Astrocyte (in vitro differentiated cells and primary cell): ENCODE measurements around the gene CTSE. TPM values are rescaled to one million over a fixed set of nuclear protein-coding genes. Genes with fewer than 3 reads are reported as not detected.

ENCODE experiments used
- DNase-seq: peaks from one replicate; pipeline ENCODE4 v3.0.0-alpha.2; 2010; ENCODE audit warnings: low read depth
- FAIRE-seq: peaks from 2 replicates; lab custom pipeline; 2011; peaks lifted over from hg19 to GRCh38; lab: Jason Lieb, UNC
- H2AFZ ChIP-seq: 2 replicates; pipeline ENCODE4 v1.6.0; 2012; ENCODE audit warnings: low read depth, low read length, inconsistent platforms
- H3K27ac ChIP-seq: 2 replicates; pipeline ENCODE4 v1.5.1; 2011; ENCODE audit warnings: low read depth, low read length, inconsistent platforms
- H3K27me3 ChIP-seq: 2 replicates; pipeline ENCODE4 v1.6.0; 2011; ENCODE audit warnings: low read length, inconsistent platforms; ENCODE audit not compliant: insufficient read depth
- H3K36me3 ChIP-seq: 2 replicates; pipeline ENCODE4 v1.5.1; 2011; ENCODE audit warnings: low read length, inconsistent platforms; ENCODE audit not compliant: insufficient read depth
- H3K4me1 ChIP-seq: 2 replicates; pipeline ENCODE4 v1.5.1; 2011; ENCODE audit warnings: low read length, inconsistent platforms; ENCODE audit not compliant: insufficient read depth
- H3K4me2 ChIP-seq: 2 replicates; pipeline ENCODE4 v1.6.0; 2012; ENCODE audit warnings: low read length, inconsistent platforms
- H3K4me3 ChIP-seq: 2 replicates; pipeline ENCODE4 v1.5.1; 2011; ENCODE audit warnings: low read depth, mild to moderate bottlenecking, low read length, inconsistent platforms; ENCODE audit not compliant: insufficient read depth
- H3K79me2 ChIP-seq: 2 replicates; pipeline ENCODE4 v1.6.0; 2012; ENCODE audit warnings: mild to moderate bottlenecking, low read length, inconsistent platforms; ENCODE audit not compliant: insufficient read depth
- H3K9ac ChIP-seq: 2 replicates; pipeline ENCODE4 v1.6.0; 2012; ENCODE audit warnings: mild to moderate bottlenecking, low read length, inconsistent platforms
- H3K9me3 ChIP-seq: 2 replicates; pipeline ENCODE4 v1.5.1; 2012; ENCODE audit warnings: low read depth, mild to moderate bottlenecking, low read length, inconsistent platforms; ENCODE audit not compliant: insufficient read depth
- H4K20me1 ChIP-seq: 2 replicates; pipeline ENCODE4 v1.6.0; 2012; ENCODE audit warnings: low read length, inconsistent platforms; ENCODE audit not compliant: insufficient read depth
- H3K27ac Mint-ChIP-seq: one replicate; pipeline ENCODE4 v1.8.0; 2021; ENCODE audit warnings: mild to moderate bottlenecking, mixed read lengths; ENCODE audit not compliant: unreplicated experiment
- H3K27me3 Mint-ChIP-seq: one replicate; pipeline ENCODE4 v1.8.0; 2021; ENCODE audit warnings: low read depth, mixed read lengths; ENCODE audit not compliant: unreplicated experiment
- H3K36me3 Mint-ChIP-seq: one replicate; pipeline ENCODE4 v1.8.0; 2021; ENCODE audit warnings: low read depth, mixed read lengths; ENCODE audit not compliant: unreplicated experiment
- H3K4me1 Mint-ChIP-seq: one replicate; pipeline ENCODE4 v1.8.0; 2021; ENCODE audit warnings: low read depth, mixed read lengths; ENCODE audit not compliant: unreplicated experiment
- H3K4me3 Mint-ChIP-seq: one replicate; pipeline ENCODE4 v1.8.0; 2021; ENCODE audit warnings: mild to moderate bottlenecking, moderate library complexity, mixed read lengths; ENCODE audit not compliant: unreplicated experiment
- H3K9me3 Mint-ChIP-seq: one replicate; pipeline ENCODE4 v1.8.0; 2021; ENCODE audit warnings: mild to moderate bottlenecking, mixed read lengths; ENCODE audit not compliant: unreplicated experiment
- EZH2 ChIP-seq: IDR thresholded peaks from 2 replicates; pipeline ENCODE4 v1.6.1; 2012; ENCODE audit warnings: mild to moderate bottlenecking, low read length, inconsistent platforms; ENCODE audit not compliant: insufficient read depth
- total RNA-seq: library from RNA; stranded (reverse); gene quantifications from 2 replicates; pipeline ENCODE4 v1.2.1, GENCODE V29; 2021
- TF ChIP-seq, protein P1 (sequence below): IDR thresholded peaks from 2 replicates; pipeline ENCODE4 v1.5.1; 2011; ENCODE audit warnings: low read depth, mild to moderate bottlenecking, inconsistent platforms, low read length, moderate library complexity; ENCODE audit not compliant: insufficient read depth

Gene CTSE
- total RNA-seq, 1 donor from 2014 or later: not detected

- Histone ChIP-seq H4K20me1 (no peaks in the 10 kb centered on the region), H3K4me2 (no peak overlapping the region), H3K9ac (no peak overlapping the region), H2AFZ (no peak overlapping the region), H3K9me3 (no peaks in the 10 kb centered on the region), H3K27me3 (no peaks in the 10 kb centered on the region), H3K27ac (no peak overlapping the region), H3K79me2 (no peaks in the 10 kb centered on the region), H3K4me1 (peaks cover 27% of the 10 kb centered on the region), H3K36me3 (no peaks in the 10 kb centered on the region), H3K4me3 (no peak overlapping the region)
- DNase-seq (no peak), FAIRE-seq (no peak)
- Mint-ChIP-seq H3K27ac (no peak overlapping the region), H3K27me3 (peaks cover 55% of the 10 kb centered on the region), H3K9me3 (peaks cover 6% of the 10 kb centered on the region), H3K36me3 (no peaks in the 10 kb centered on the region), H3K4me3 (no peak overlapping the region), H3K4me1 (peaks cover 2% of the 10 kb centered on the region)
- TF ChIP-seq EZH2: no peak
- TF ChIP-seq, protein P1, sequence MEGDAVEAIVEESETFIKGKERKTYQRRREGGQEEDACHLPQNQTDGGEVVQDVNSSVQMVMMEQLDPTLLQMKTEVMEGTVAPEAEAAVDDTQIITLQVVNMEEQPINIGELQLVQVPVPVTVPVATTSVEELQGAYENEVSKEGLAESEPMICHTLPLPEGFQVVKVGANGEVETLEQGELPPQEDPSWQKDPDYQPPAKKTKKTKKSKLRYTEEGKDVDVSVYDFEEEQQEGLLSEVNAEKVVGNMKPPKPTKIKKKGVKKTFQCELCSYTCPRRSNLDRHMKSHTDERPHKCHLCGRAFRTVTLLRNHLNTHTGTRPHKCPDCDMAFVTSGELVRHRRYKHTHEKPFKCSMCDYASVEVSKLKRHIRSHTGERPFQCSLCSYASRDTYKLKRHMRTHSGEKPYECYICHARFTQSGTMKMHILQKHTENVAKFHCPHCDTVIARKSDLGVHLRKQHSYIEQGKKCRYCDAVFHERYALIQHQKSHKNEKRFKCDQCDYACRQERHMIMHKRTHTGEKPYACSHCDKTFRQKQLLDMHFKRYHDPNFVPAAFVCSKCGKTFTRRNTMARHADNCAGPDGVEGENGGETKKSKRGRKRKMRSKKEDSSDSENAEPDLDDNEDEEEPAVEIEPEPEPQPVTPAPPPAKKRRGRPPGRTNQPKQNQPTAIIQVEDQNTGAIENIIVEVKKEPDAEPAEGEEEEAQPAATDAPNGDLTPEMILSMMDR: no peak
Observed at GRCh38 chr1:205965036-205965884, 58.4 kb downstream of the CTSE start.

- Histone ChIP-seq H3K9ac (no peak overlapping the region), H3K27ac (no peak overlapping the region), H3K27me3 (peaks cover 4% of the 10 kb centered on the region), H4K20me1 (no peaks in the 10 kb centered on the region), H3K4me1 (peaks cover 27% of the 10 kb centered on the region), H3K36me3 (no peaks in the 10 kb centered on the region), H3K79me2 (no peaks in the 10 kb centered on the region), H3K9me3 (no peaks in the 10 kb centered on the region), H2AFZ (no peak overlapping the region), H3K4me3 (no peak overlapping the region), H3K4me2 (no peak overlapping the region)
- H3K27ac Mint-ChIP-seq: peak overlapping the region; percentile 66
- FAIRE-seq (no peak), DNase-seq (peak; percentile 87)
- H3K36me3 Mint-ChIP-seq: no peaks in the 10 kb centered on the region
- peaks cover 2% of the 10 kb centered on the region for H3K4me1 Mint-ChIP-seq
- H3K9me3 Mint-ChIP-seq: peaks cover 6% of the 10 kb centered on the region
- peaks cover 64% of the 10 kb centered on the region for H3K27me3 Mint-ChIP-seq
- TF ChIP-seq EZH2: no peak
- TF ChIP-seq, protein P1: no peak
- no peak overlapping the region for H3K4me3 Mint-ChIP-seq
Observed at GRCh38 chr1:205963352-205964155, 60.1 kb downstream of the CTSE start.
